ENCODE results near the gene NACC1.
A peak's percentile ranks its signal among the peaks of the same experiment; 100 is the strongest.

Gene NACC1

GRCh38 chr19:13149628-13150186 is 31.6 kb downstream of the NACC1 start:
- DNase-seq: no peak

- DNase-seq: peak; percentile 90
These were observed 32.3 kb downstream of the NACC1 start, which contains the start of the genes IER2 and STX10 for GRCh38 chr19:13150187-13150930. Gene IER2, plus strand, starts transcription at chr19:13150411. Its CDS starts 2,776 bp downstream, at chr19:13153187. Gene STX10, minus strand, starts transcription at chr19:13150375. Its CDS starts 202 bp downstream, at chr19:13150173.

- peak; percentile 25 for DNase-seq
These were observed 33.0 kb downstream of the NACC1 start for GRCh38 chr19:13150931-13151604.

- peak; percentile 94 for DNase-seq
These were observed 33.7 kb downstream of the NACC1 start for GRCh38 chr19:13151605-13152355.

GRCh38 chr19:13152356-13152973 is 34.4 kb downstream of the NACC1 start:
- no peak for DNase-seq

- peak; percentile 97 for DNase-seq
These were observed 35.0 kb downstream of the NACC1 start for GRCh38 chr19:13152974-13153568.

GRCh38 chr19:13153569-13154240 is 35.6 kb downstream of the NACC1 start:
- DNase-seq: peak; percentile 35

GRCh38 chr19:13154241-13154778 is 36.2 kb downstream of the NACC1 start:
- DNase-seq: peak; percentile 50

GRCh38 chr19:13154911-13155471 is 36.9 kb downstream of the NACC1 start:
- peak; percentile 78 for DNase-seq

GRCh38 chr19:13155472-13156359 is 37.7 kb downstream of the NACC1 start:
- peak; percentile 71 for DNase-seq

GRCh38 chr19:13159713-13160112 is 41.6 kb downstream of the NACC1 start:
- no peak for DNase-seq

GRCh38 chr19:13160557-13160956 is 42.5 kb downstream of the NACC1 start:
- no peak for DNase-seq

- DNase-seq: peak; percentile 72
These were observed 44.9 kb downstream of the NACC1 start for GRCh38 chr19:13162724-13163608.

GRCh38 chr19:13163609-13164342 is 45.7 kb downstream of the NACC1 start:
- DNase-seq: peak; percentile 14

GRCh38 chr19:13164343-13165161 is 46.5 kb downstream of the NACC1 start:
- DNase-seq: peak; percentile 18

- DNase-seq: no peak
These were observed 47.3 kb downstream of the NACC1 start for GRCh38 chr19:13165162-13165997.

All from activated CD4-positive, alpha-beta T cell treated with anti-CD3 and anti-CD28 coated beads for 1 hour (primary cell).